ENCODE data around the gene VPS13C.

- TF ChIP-seq POLR2A (IDR thresholded peaks at IDR 0.05; ENCODE audit: borderline replicate concordance, extremely low read depth, insufficient read depth, insufficient read length) (no peak), EZH2 (IDR thresholded peaks at IDR 0.05) (no peak), JUND (IDR thresholded peaks at IDR 0.05) (no peak)
Observed at GRCh38 chr15:62093809-62094208, 33.6 kb upstream of the VPS13C start.
